Neural progenitor cell (in vitro differentiated cells): ENCODE measurements around the gene MT1B. TPM values are rescaled to one million over a fixed set of nuclear protein-coding genes. Genes with fewer than 3 reads are reported as not detected.

Source experiments
- DNase-seq: peaks from one replicate; pipeline ENCODE4 v3.0.0-alpha.2; 2016; ENCODE audit warnings: low spot score
- H2AFZ ChIP-seq: fragments of 200-600 bp; sonication (generic); replicated peaks from 2 replicates; pipeline ENCODE4 v1.6.1; 2016; ENCODE audit warnings: antibody characterized with exemption
- H3F3A ChIP-seq: fragments of 200-600 bp; sonication (generic); 2 replicates; pipeline ENCODE4 v1.6.1; 2016; ENCODE audit warnings: antibody characterized with exemption, low read depth
- H3K27ac ChIP-seq: fragments of 200-600 bp; sonication (generic); 2 replicates; pipeline ENCODE4 v1.5.1; 2016; ENCODE audit warnings: mild to moderate bottlenecking
- H3K27me3 ChIP-seq: fragments of 200-600 bp; sonication (generic); 2 replicates; pipeline ENCODE4 v1.6.1; 2016; ENCODE audit warnings: mild to moderate bottlenecking, moderate library complexity
- H3K36me3 ChIP-seq: fragments of 200-600 bp; sonication (generic); 2 replicates; pipeline ENCODE4 v1.5.1; 2016
- H3K4me1 ChIP-seq: fragments of 200-600 bp; sonication (generic); 2 replicates; pipeline ENCODE4 v1.6.1; 2016; ENCODE audit warnings: mixed run types
- H3K4me2 ChIP-seq: fragments of 200-600 bp; sonication (generic); 2 replicates; pipeline ENCODE4 v1.6.1; 2016
- H3K4me3 ChIP-seq: fragments of 200-600 bp; sonication (generic); 2 replicates; pipeline ENCODE4 v1.5.1; 2016
- H3K79me2 ChIP-seq: fragments of 200-600 bp; sonication (generic); 2 replicates; pipeline ENCODE4 v1.6.1; 2016; ENCODE audit warnings: low read depth
- H3K9ac ChIP-seq: fragments of 200-600 bp; sonication (generic); 2 replicates; pipeline ENCODE4 v1.6.1; 2016
- H3K9me3 ChIP-seq: fragments of 200-600 bp; sonication (generic); 2 replicates; pipeline ENCODE4 v1.5.1; 2016; ENCODE audit warnings: low read depth
- H4K20me1 ChIP-seq: fragments of 200-600 bp; sonication (generic); 2 replicates; pipeline ENCODE4 v1.6.1; 2016; ENCODE audit warnings: low read depth
- H3K27ac Mint-ChIP-seq: 3 replicates; pipeline ENCODE4 v1.8.0; 2021; ENCODE audit warnings: mixed read lengths
- H3K27me3 Mint-ChIP-seq: 2 replicates; pipeline ENCODE4 v1.8.0; 2022; ENCODE audit warnings: low read depth, mild to moderate bottlenecking, inconsistent platforms, moderate library complexity, mixed read lengths; ENCODE audit not compliant: insufficient read depth
- H3K36me3 Mint-ChIP-seq: 3 replicates; pipeline ENCODE4 v1.8.0; 2021; ENCODE audit warnings: mixed read lengths
- H3K4me1 Mint-ChIP-seq: 3 replicates; pipeline ENCODE4 v1.8.0; 2021; ENCODE audit warnings: mixed read lengths
- H3K4me3 Mint-ChIP-seq: 3 replicates; pipeline ENCODE4 v1.8.0; 2021; ENCODE audit warnings: mild to moderate bottlenecking, moderate library complexity, mixed read lengths
- H3K9me3 Mint-ChIP-seq: 3 replicates; pipeline ENCODE4 v1.8.0; 2020; ENCODE audit warnings: mixed read lengths
- CTCF ChIP-seq: fragments of 200-600 bp; sonication (generic); IDR thresholded peaks from 2 replicates; pipeline ENCODE4 v1.5.1; 2017; ENCODE audit warnings: antibody characterized with exemption, mild to moderate bottlenecking
- EZH2 ChIP-seq: fragments of 200-600 bp; sonication (generic); IDR thresholded peaks from 2 replicates; pipeline ENCODE4 v1.6.1; 2017; ENCODE audit warnings: antibody characterized with exemption, mild to moderate bottlenecking, moderate library complexity
- EZH2phosphoT487 ChIP-seq: fragments of 200-600 bp; sonication (generic); IDR thresholded peaks from 2 replicates; pipeline ENCODE4 v1.6.1; 2017; ENCODE audit warnings: antibody characterized with exemption
- total RNA-seq: library from RNA; depleted of rRNA; stranded (reverse); fragments of >200 nt; gene quantifications from 2 replicates; pipeline ENCODE4 v1.2.3, GENCODE V29; 2015; ENCODE audit warnings: low replicate concordance

The MT1B gene
- total RNA-seq, 1 donor from 2014 or later, result not detected

GRCh38 chr16:56639045-56639444 is 12.6 kb upstream of the MT1B start:
- TF ChIP-seq EZH2phosphoT487, result no peak
- no peak for TF ChIP-seq CTCF
- TF ChIP-seq EZH2, result no peak
- H3K79me2 ChIP-seq, result no peaks in the 10 kb centered on the region
- peaks cover 16% of the 10 kb centered on the region for H3K4me1 Mint-ChIP-seq
- H3K27me3 Mint-ChIP-seq, result peaks cover 93% of the 10 kb centered on the region
- H3K27ac Mint-ChIP-seq, result no peak overlapping the region
- H3K27me3 ChIP-seq, result peaks cover 100% of the 10 kb centered on the region
- H3K36me3 Mint-ChIP-seq, result no peaks in the 10 kb centered on the region
- no peaks in the 10 kb centered on the region for H3K36me3 ChIP-seq
- H3K4me3 ChIP-seq, result no peak overlapping the region
- peaks cover 7% of the 10 kb centered on the region for H3K4me1 ChIP-seq
- no peaks in the 10 kb centered on the region for H3F3A ChIP-seq
- no peak overlapping the region for H3K27ac ChIP-seq
- no peak for DNase-seq
- no peak overlapping the region for H3K4me2 ChIP-seq
- H3K9ac ChIP-seq, result no peak overlapping the region
- peaks cover 3% of the 10 kb centered on the region for H3K9me3 Mint-ChIP-seq
- H2AFZ ChIP-seq, result no peak overlapping the region
- H3K4me3 Mint-ChIP-seq, result no peak overlapping the region
- peaks cover 60% of the 10 kb centered on the region for H4K20me1 ChIP-seq
- no peaks in the 10 kb centered on the region for H3K9me3 ChIP-seq

- no peaks in the 10 kb centered on the region for H3K9me3 Mint-ChIP-seq
- H3K4me2 ChIP-seq, result no peak overlapping the region
- peaks cover 4% of the 10 kb centered on the region for H3K4me1 ChIP-seq
- no peak overlapping the region for H3K9ac ChIP-seq
- TF ChIP-seq CTCF (no peak), EZH2phosphoT487 (no peak), EZH2 (no peak)
- peaks cover 56% of the 10 kb centered on the region for H4K20me1 ChIP-seq
- H3K27ac ChIP-seq, result no peak overlapping the region
- H3K27ac Mint-ChIP-seq, result no peak overlapping the region
- H3K4me3 Mint-ChIP-seq, result no peak overlapping the region
- no peak overlapping the region for H2AFZ ChIP-seq
- no peaks in the 10 kb centered on the region for H3K36me3 ChIP-seq
- no peak for DNase-seq
- H3K4me1 Mint-ChIP-seq, result peaks cover 12% of the 10 kb centered on the region
- no peaks in the 10 kb centered on the region for H3K36me3 Mint-ChIP-seq
- H3K79me2 ChIP-seq, result no peaks in the 10 kb centered on the region
- H3K4me3 ChIP-seq, result no peak overlapping the region
- H3K27me3 Mint-ChIP-seq, result peaks cover 93% of the 10 kb centered on the region
- no peaks in the 10 kb centered on the region for H3K9me3 ChIP-seq
- peaks cover 100% of the 10 kb centered on the region for H3K27me3 ChIP-seq
- no peaks in the 10 kb centered on the region for H3F3A ChIP-seq
Measured at GRCh38 chr16:56640076-56640475, 11.6 kb upstream of the MT1B start.

- H3K27me3 ChIP-seq, result peaks cover 100% of the 10 kb centered on the region
- DNase-seq, result no peak
- H3K4me1 ChIP-seq, result no peaks in the 10 kb centered on the region
- H4K20me1 ChIP-seq, result peaks cover 45% of the 10 kb centered on the region
- Mint-ChIP-seq H3K4me3 (no peak overlapping the region), H3K27me3 (peaks cover 95% of the 10 kb centered on the region), H3K36me3 (no peaks in the 10 kb centered on the region), H3K4me1 (peaks cover 11% of the 10 kb centered on the region), H3K27ac (no peak overlapping the region), H3K9me3 (no peaks in the 10 kb centered on the region)
- no peak overlapping the region for H2AFZ ChIP-seq
- no peak overlapping the region for H3K4me2 ChIP-seq
- no peak overlapping the region for H3K27ac ChIP-seq
- no peak for TF ChIP-seq EZH2
- TF ChIP-seq CTCF, result no peak
- TF ChIP-seq EZH2phosphoT487, result no peak
- H3K4me3 ChIP-seq, result no peak overlapping the region
- no peaks in the 10 kb centered on the region for H3K79me2 ChIP-seq
- H3K9ac ChIP-seq, result no peak overlapping the region
- H3F3A ChIP-seq, result no peaks in the 10 kb centered on the region
- no peaks in the 10 kb centered on the region for H3K36me3 ChIP-seq
- H3K9me3 ChIP-seq, result no peaks in the 10 kb centered on the region
Measured at GRCh38 chr16:56641166-56641565, 10.5 kb upstream of the MT1B start.
